Activated CD4-positive, CD25-positive, alpha-beta regulatory T cell treated with anti-CD3 and anti-CD28 coated beads, Interleukin-2, amount 50 U/mL, for 72 hours (primary cell): ENCODE measurements around the gene OR2H1.

Experiments used
- DNase-seq: peaks from one replicate; pipeline ENCODE4 v3.0.0; 2021

Gene OR2H1

DNA sequence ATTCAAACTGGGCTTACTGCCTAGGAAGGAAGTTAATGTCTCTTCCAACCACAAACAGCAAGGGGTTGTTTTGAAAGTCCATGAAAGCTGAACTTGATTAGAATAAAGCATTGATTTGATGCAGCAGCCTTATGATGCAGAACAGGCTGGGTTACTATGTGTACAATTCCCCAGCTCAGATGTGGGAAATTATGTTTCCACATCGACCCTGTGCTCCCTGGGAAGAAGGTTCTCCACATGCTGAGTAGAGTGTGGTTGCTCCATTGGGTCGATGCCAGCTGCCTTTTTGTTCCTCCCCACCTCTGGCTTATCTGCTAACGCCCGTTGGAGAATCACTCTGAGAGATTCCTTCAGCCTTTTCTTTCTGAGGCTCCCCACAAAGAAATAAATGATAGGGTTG is 29.6 kb downstream of the OR2H1 start:
- no peak for DNase-seq

DNA sequence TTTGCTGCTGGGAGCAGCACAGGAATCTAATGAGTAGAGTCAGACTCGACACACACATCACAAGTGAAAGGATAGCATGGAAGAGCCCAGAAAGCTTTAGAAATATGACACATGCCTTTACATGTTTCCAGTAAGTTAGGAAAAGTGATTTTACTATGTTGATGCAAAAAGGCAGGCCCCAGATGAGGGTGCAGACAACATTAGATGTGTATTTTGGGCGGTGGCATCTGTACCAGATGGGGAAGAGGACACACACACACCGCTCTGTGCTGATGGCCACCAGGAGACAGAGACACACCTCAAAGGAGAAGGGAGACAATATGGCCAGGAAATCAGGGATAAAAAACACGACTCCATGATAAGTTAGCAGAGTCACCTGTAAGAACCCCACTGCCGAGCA is 30.2 kb downstream of the OR2H1 start:
- DNase-seq: no peak

GRCh38 chr6:29487660-29488059 is 30.7 kb downstream of the OR2H1 start, which contains the start of gene MAS1L:
MAS1L (minus strand) TSS chr6:29487956; CDS start chr6:29487902, 54 bp downstream.
- DNase-seq: no peak

- no peak for DNase-seq
These were observed 31.9 kb downstream of the OR2H1 start for GRCh38 chr6:29488874-29489273.

DNA sequence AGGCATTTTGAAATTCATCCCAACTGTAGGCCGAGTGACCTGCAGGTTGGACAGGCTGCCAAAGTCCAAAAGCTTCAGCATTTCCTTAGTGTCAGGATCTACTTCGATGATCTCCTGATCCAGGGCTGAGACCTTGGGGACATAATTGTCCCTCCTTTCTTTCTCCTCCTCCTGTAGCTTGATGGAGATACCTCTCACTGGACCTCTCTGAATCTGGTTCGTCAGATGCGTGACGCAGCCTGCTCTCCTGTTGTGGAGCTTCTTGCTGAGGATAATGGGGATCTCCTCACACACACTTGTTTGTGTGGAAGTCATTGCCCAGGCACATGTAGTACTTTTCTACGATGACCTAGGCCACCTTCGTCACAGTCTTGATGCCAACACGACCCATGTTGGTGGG is 32.3 kb downstream of the OR2H1 start:
- DNase-seq: no peak

- no peak for DNase-seq
These were observed 33.1 kb downstream of the OR2H1 start for GRCh38 chr6:29490055-29490454.

DNA sequence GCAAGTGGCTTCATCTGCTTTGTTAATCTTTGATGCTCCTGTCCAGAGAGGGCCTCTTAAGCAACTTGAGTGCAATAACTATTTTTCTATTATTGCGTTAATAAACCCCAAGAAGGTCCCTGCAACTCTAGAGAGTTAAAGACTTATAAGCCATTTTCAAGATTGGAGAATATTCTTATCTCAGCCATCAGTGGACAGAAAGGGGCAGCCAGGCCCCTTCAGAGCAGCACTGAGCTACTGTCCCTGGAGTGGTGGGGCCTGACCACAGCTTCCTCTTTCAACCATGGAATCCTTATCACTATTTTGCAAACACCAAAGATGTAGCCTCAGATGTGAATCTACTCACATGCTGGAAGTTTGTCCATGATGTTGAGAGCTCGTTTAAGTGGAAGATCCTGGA is 33.6 kb downstream of the OR2H1 start:
- DNase-seq: no peak

DNA sequence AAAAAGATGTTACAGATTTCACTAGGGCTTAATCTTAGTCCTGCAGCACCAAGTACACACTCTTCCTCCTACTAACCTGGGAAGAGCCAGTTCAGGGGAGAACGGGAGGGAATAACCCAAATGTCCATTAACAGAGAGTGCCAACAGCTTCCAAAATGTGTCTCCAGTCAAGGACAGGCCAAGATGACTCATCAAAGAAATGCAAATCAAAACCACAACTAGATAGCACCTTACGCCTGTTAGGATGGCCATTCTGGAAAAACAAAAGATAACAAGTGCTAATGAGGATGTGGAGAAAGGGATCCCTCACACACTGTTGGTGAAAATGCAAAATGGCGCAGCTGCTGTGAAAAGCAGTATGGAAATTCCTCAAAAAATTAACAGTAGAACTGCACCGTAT is 34.6 kb downstream of the OR2H1 start:
- no peak for DNase-seq

GRCh38 chr6:29493261-29493660 is 36.3 kb downstream of the OR2H1 start:
- no peak for DNase-seq

DNA sequence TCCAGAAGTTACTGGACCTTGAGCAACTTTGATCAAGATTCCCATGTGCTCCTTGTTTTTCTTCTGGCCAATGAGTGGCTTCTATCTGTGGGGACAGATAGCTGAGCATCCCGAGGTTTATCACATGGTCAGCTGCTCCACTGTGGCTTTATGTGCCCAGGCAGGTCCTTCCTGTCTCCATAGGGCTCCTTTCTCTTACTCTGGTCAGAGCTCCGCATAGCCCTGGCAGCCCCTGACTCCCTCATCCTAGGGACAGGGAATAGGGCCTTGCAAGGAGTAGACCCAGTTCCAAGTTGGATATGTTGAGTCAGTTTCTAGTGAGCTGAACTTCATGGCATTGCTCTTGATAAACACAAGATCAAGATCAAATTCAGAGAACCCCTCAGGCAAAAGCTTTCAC is 37.2 kb downstream of the OR2H1 start:
- no peak for DNase-seq

DNA sequence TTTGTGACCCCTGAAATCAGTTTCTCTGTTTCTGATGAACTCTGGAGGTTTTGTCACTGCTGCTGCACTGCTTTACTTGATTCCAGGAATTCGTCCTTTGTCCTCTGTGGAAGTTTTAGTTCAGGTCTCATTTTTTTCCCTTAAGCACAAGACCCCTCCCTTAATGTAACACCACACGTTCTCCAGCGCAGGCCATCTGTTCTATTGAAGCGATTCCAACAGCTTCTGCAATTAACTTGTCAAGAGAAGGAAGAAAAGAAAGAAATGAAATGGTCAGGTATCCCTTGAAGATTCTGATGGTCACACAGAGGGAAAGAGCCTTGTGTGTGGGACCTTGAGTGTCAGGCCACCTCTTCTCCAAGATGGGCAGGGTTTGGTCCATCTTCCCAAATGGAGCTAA is 38.6 kb downstream of the OR2H1 start:
- no peak for DNase-seq

DNA sequence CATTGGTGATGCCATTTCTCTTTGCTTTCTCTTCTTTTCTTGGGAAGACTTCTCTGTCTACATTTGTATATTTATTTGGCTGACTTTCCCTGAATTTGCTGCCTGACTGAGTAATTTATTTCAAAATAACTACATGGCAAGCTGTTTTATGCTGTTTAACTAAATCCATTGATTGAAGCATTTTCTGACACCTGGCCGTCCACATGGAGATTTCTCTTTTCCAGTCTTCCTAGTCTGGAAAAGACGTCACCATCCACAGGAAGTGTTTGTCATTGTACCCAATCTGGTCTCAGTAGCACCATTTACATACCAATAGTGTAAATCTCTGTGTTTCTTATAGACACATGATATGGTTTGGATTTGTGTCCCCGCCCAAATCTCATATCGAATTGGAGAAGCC is 40.0 kb downstream of the OR2H1 start:
- no peak for DNase-seq

GRCh38 chr6:29499704-29500103 is 42.7 kb downstream of the OR2H1 start:
- DNase-seq: no peak

GRCh38 chr6:29500594-29500993 is 43.6 kb downstream of the OR2H1 start:
- DNase-seq: no peak

DNA sequence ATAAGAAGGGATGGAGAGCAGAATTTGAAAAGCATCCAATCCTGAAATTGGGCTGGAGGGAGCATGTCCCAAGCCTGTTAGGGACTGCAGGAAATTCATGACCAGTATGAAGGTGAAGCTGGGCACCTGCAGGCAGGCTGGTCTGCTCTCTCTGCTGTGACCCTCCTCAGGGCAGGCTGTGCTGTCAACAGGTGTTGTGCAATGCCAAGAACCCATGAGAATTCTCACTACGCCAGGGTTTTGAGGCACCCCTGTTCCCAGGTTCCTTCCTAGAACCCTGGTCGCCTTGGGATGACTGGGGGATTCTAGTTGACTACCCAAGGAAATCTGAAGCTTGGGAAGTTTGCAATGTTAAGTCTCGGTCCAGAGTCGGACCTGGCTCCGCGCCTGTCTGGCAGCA is 44.2 kb downstream of the OR2H1 start:
- no peak for DNase-seq

- no peak for DNase-seq
These were observed 45.2 kb downstream of the OR2H1 start for GRCh38 chr6:29502181-29502580.

GRCh38 chr6:29502597-29502996 is 45.6 kb downstream of the OR2H1 start:
- no peak for DNase-seq

GRCh38 chr6:29504961-29505360 is 48.0 kb downstream of the OR2H1 start:
- DNase-seq: no peak

DNA sequence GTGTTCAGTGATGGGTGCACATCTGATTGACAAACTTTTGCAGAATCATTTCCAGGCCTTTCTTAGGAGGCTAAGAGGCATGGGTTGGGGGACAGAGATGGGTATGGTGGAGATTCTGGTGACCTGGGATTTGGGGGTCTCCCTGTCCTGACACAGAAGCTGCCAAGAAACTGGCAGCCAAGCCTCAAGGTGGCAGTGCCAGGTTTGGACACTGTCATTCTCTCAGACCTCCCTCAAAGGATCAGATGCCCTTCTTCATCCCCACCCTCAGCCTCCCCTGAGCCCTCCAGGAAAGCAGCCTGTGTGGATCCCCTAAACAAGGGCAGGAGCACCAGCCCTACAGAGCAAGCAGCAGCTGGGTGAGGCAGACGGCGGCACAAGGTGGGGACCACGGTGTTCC is 48.9 kb downstream of the OR2H1 start:
- no peak for DNase-seq

- no peak for DNase-seq
These were observed 49.6 kb downstream of the OR2H1 start for GRCh38 chr6:29506446-29507067.

DNA sequence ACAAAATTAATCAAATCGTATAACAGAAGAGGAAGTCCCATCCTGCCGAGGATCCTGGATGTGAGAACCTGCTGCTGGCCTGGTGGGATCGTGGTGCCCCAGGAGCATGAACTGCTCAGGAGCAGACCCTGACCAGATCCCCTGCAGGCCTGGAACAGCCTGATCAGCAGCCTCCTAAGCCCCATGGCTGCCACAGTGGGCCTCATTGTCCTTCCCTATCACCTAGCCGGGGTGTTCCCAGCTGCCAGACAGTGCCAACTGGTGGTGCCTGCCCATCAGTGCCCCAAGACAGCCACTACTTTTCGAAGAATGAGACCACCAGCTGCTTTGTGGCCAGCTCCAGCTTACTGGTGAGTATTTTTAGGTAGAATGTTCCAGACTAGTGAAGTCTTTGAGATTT is 50.4 kb downstream of the OR2H1 start:
- no peak for DNase-seq

- DNase-seq: no peak
These were observed 52.3 kb downstream of the OR2H1 start for GRCh38 chr6:29509239-29509638.

GRCh38 chr6:29509711-29510110 is 52.8 kb downstream of the OR2H1 start:
- no peak for DNase-seq

- no peak for DNase-seq
These were observed 53.2 kb downstream of the OR2H1 start for GRCh38 chr6:29510202-29510601.

- DNase-seq: no peak
These were observed 53.9 kb downstream of the OR2H1 start for GRCh38 chr6:29510746-29511300.
